Gastroesophageal sphincter (tissue), 3 donors: ENCODE data around the gene PRKG1.
A peak's percentile ranks its signal among the peaks of the same experiment; 100 is the strongest.

Experiments used
- CTCF ChIP-seq, 4 experiments: fragments of 200-600 bp in 2 of 4; fragments of 450-650 bp in 2 of 4; sonication (generic) in 1 of 4; IDR thresholded peaks; one replicate each; pipeline ENCODE4 v1.5.1; 2017 to 2019; ENCODE audit warnings: antibody characterized with exemption in 4 of 4, mild to moderate bottlenecking in 2 of 4, moderate library complexity in 2 of 4
- EP300 ChIP-seq: sonication (generic); formaldehyde crosslinking; IDR thresholded peaks from one replicate; pipeline ENCODE4 v1.6.1; 2017; ENCODE audit warnings: antibody characterized with exemption, mild to moderate bottlenecking
- POLR2A ChIP-seq, 2 donors: fragments of 450-650 bp; IDR thresholded peaks; one replicate each; pipeline ENCODE4 v1.6.1; 2017; ENCODE audit warnings: antibody characterized with exemption in 2 of 2, mild to moderate bottlenecking in 2 of 2, moderate library complexity in 1 of 2
- POLR2AphosphoS5 ChIP-seq: sonication (generic); formaldehyde crosslinking; IDR thresholded peaks from one replicate; pipeline ENCODE4 v1.6.1; 2017; ENCODE audit warnings: antibody characterized with exemption

GRCh38 chr10:51705774-51706173 lies 631.5 kb downstream of the PRKG1 start:
- no peak for TF ChIP-seq EP300
- no peak for TF ChIP-seq POLR2A (IDR thresholded peaks at IDR 0.05)
- TF ChIP-seq POLR2AphosphoS5: no peak
- peak in 1 of 4 experiments; percentile 3 for TF ChIP-seq CTCF (IDR thresholded peaks at IDR 0.05)
